Stimulated activated CD8-positive, alpha-beta memory T cell treated with anti-CD3 and anti-CD28 coated beads, Interleukin-7, amount 100 ng/mL, for 48 hours (primary cell): Measurements from ENCODE around the gene POLD2.
A peak's percentile ranks its signal among the peaks of the same experiment; 100 is the strongest.

Experiments used
- DNase-seq, 2 donors: peaks; one replicate each; pipeline ENCODE4 v3.0.0-alpha.2; 2020; ENCODE audit warnings: low read depth in 1 of 2; ENCODE audit errors: extremely low read depth in 1 of 2

POLD2 gene

DNA sequence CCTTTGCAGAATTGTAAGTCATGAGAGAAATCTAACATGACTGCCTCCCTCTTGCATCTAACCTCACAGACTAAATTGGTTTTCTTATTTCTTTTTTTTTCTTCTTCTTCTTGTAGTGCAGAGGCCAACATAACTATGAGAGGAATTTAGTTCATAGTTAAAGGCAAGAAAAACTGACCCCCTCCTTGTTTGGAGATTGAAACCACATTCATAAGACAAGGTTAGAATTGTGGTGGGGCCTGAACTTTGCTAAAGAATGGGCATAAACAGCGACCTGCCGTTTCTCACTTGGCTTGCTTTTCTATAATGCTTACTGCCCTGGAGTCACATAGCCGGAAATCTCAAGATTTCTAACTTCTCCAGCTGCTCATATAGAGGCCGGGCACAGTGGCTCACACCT lies 38.6 kb downstream of the POLD2 start:
- no peak for DNase-seq

DNA sequence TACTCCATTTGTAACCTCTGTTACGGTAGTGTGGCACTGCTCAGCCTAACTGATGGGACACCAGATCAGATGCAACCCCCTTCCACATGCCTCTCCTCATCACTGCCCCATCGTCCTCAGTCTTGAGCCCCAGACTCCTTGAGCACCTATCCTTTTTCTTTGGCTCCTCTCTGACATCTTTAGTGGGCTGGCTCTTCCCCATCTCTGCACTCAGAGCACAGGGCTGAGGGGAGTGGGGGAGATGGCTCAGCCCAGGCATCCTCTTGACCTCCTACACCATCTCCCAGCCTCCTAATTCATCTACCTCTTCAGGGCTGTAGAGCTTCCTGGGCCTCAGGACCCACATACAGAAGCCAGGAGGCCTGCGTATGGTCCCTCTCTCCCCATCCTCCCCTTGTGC lies 39.6 kb downstream of the POLD2 start:
- no peak for DNase-seq

DNA sequence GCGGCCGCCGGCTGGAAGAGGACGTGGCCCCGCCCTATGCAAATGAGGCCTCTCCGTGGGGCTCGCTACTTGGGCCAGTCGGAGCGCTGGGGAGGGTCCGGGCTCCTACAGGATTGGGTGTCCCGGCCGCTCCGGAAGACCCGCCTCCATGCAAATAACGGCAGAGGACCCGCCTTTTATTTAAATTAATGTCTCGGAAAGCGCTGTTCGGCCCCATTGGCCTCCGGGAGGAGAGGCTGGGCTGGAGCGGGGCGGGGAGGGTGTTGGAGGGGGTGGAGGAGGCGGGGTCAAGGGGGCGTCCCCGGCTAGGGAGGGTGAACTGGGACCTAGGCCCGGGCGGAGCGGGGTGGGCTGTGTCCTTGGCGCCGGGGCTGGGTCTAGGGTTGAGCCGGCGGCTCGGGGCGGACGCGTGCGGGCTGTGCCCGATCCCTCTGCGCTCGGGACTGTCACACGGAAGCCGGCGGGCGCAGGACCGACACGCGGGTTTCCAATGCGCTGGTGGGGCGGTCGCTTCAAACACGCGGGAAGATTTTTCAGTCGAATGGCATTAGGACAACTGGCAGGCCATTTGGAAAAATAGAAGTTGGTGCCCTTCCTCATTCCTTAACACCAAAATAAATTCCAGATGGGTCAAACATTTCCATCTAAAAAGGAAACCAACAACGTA lies 40.7 kb downstream of the POLD2 start:
- DNase-seq = peak; percentile 97 to 98

DNA sequence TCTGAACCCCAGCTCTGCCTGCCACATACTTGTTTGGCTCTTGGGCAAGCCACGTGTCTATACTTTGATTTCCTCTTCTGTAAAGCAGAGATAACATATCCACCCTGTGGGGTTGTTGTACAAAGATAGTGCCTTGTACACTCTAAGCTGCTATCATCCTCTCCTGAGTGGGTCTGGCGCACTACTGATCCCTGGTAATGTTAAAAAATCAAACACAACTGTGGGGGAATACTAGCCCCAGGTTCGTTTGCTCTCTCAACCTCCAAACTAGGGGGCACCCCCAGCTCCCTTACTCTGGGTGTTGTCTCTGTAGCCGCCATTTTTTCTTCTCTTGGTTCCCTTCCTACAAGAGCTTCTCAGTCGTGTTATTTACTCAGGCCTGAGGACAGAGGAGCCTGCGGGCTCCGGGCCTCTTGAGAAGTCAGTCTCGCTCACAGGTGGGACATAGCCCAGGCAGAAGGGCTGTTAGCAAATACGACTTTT lies 42.0 kb downstream of the POLD2 start:
- DNase-seq = no peak

DNA sequence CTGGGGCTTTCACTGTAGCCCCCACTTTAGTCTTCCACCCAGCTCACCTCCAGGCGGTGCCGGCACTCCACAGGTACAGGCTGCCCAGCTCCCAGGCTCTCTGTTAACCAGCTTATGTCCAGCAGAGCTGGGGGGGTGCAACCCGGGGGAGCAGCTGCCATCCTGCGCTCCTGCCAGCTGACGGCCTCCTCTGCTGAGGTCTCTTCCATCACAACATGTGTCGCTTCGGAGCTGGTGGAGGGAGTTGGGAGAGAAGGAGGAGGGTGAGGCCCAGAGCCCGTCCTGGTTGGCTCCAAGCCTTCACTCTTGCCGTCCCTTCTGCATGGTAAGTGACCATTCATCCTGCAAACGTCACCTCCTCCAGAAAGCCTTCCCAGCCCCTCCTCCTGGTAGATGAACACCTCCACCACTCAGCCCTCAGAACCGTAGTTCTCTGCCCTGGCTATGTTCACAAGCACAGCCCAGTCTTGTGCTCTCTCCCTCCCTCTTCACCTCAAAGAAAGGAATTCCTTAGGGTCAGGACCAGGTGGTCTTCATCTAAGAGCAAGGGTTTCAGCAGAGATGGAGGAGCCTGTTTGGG lies 42.6 kb downstream of the POLD2 start:
- DNase-seq = no peak

DNA sequence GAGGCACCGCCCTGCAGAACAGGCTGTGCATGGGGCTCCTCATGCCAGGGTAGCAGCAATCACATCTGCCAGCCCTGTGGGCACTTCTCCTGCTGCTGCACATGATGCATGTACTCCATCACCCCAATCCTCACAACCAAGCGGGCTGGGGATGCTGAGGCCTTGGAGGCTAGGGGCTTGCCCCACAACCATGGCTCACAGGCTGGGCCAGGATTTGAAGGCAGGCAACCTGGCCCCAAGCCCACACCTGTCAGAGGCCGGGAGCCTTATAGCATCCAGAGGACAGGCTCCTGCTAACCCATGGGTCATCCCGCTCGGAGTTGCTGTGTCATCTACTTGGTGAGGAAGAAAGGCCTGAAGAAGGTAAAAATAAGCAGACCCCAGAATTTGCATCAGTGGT lies 43.2 kb downstream of the POLD2 start:
- no peak for DNase-seq

DNA sequence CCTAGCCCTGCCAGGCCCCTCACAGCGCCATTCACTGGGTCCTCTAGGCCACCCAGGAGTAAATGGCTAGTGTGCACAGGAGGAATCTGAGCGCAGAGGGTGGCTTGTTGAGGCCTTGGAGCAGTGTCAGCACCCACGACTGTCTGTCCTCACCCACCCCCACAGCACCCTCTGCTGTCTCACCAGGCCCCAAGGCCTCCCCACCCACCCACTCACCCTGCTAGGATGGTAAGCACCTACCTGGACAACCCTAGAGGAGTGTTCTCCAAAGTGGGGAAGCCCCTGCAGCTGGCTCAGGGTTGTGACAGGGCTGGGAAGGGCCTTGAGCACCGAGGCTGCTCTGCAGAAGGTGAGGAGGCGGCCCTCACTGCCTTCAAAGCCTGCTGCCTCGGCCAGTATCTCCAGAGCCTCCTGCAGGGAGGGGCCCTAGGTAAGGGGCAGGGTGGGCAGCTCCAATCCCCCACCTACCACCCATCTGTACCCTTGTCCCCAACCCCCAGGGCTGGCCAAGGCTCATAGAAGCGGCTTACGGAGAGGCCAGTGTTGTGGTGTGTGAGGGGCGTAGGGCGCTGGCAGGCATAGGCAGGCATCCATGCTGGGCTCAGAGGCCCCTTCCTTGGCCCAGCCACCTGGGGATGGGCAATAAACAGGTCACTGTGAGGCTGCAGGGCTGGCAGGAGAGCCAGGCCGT lies 43.9 kb downstream of the POLD2 start:
- no peak for DNase-seq

DNA sequence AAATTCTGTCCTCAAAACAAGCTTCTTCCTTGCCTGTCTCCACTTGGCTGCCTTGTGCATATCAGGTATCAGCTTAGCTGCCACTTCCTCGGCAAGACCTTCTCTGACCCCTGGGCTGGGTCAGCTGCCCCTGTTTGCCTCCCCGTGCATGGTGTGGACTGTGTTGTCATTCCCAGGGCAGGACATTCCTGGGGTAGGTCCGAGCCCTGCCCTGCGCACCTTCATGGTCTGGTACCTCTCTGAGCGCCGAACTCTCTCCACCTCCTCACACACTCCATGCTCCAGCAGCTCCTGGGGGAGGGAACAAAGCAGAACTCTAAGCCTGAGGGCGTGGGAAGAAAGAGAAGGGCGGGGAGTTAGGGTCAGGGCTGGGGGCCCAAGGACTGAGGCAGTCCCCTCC lies 44.8 kb downstream of the POLD2 start:
- DNase-seq = no peak

DNA sequence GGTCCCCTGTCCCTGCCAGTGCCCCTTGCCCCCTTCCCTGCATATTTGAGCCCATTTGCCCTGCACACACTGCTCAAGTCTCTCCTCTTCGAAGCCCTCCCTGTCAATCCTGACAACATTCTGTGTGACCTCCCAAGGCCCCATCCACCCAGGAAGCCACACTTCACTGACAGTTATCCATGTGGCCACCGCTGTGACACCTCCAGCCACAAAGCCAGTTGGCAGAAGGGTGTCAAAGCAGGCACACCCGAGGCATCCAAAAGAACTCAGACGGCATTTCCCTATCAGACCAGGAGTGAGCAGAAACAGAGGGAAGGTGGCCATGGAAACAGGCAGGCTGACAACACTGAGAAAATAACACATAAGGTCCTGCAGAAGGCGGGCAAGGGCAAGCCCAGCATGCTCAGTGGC lies 45.7 kb downstream of the POLD2 start:
- DNase-seq = no peak

DNA sequence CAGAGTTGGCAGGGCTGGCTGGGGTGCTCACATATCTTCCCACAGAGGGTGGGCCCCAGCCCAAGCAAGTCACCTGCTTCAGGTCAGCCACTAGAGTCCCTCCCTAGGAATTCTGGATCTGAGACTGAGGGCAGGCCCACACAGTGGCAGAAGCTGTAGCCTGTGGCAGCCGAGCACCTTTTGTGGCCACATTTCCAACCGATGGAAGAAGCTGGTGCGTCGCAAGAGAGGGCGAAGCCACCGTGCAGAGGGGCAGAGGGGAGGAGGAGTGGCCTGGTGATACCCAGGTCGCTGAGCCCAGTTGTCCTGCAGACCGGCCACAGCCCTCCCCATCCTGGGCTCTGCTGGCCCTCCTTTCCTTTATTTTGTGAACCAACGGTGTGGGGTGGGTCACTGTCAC lies 46.3 kb downstream of the POLD2 start:
- DNase-seq = no peak

DNA sequence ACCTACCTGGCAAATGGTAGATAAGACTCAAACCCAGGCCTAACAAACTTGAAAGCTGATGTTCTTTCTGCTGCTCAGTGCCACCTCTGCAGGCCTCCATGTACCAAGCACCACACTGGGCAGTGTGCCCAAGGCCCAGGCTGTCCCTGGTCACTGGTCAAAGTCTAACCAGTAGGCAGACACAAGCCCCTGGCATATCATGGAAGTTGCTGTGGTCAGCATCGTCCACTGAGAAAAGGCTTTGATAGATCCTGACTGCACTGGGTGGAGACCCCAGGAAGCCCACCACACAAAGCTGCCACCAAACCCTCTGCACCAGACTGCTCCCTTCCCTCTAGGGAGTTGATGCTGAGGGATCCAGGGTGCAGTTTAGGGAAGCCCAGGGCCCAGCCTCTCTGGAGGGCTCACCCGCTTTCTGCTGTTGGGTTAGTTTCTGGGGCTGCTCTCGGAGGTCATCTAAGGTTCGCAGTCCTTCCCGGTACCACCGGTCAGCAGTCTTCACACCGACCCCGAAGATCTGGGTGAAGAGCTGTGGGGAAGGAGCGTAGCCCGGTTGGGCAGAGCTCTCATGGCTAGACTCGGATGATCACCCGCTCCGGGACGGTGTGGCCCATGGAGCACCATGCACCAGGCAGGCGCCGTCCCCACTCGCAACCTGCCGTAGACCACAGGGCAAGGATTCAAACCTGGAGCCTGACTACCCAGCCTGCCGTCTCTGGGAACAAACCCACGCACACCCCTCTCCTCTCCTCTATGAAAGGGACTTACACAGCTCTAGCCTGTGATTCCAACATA lies 47.0 kb downstream of the POLD2 start:
- DNase-seq = no peak

DNA sequence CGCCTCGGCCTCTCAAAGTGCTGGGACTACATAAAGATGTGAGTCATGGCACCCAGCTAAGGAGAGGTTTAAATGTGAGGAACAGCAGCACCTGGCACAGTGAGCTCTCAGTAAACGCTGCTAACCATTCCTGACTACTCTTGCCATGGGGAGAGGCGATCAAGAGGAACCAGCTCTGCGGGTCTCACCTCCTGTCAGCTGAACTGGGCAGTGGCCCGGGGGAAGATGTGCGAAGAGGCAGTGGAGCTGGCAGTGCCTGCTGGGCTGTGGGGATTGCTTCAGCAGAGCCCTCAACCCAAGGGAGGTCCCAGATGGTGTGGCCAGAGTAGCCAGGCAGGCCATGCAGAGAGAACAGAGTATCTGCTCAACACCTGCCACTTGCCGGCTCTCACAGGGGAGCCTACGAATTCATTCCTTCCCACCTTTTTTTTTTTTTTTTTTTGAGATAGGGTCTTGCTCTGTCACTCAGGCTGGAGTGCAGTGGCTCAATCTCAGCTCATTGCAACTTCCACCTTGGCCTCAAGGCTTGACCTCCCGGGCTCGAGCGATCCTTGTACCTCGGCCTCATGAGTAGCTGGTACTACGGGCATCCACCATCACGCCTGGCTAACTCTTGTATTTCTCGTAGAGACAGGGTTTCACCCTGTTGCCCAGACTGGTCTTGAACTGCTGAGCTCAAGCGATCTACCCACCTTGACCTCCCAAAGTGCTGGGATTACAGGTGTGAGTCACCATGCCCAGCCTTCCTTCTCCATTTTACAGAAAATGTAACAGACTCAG lies 47.9 kb downstream of the POLD2 start:
- no peak for DNase-seq

DNA sequence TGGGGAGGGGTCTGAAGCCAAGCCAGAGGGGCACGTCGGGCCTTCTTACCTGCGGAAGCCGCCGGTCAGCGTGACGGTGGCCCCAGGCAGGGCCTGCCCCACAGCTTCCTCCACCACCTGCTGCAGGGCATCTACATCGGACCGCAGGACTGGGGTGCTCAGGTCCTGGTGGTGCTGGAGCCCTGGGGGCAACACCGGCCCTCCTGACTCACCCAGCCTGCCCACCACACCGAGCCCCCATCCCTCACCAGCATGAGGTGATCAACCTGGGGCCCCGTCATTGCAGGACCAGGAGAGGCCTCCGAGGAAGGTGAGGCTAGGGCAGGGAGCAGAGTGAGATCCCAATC lies 49.0 kb downstream of the POLD2 start:
- no peak for DNase-seq

DNA sequence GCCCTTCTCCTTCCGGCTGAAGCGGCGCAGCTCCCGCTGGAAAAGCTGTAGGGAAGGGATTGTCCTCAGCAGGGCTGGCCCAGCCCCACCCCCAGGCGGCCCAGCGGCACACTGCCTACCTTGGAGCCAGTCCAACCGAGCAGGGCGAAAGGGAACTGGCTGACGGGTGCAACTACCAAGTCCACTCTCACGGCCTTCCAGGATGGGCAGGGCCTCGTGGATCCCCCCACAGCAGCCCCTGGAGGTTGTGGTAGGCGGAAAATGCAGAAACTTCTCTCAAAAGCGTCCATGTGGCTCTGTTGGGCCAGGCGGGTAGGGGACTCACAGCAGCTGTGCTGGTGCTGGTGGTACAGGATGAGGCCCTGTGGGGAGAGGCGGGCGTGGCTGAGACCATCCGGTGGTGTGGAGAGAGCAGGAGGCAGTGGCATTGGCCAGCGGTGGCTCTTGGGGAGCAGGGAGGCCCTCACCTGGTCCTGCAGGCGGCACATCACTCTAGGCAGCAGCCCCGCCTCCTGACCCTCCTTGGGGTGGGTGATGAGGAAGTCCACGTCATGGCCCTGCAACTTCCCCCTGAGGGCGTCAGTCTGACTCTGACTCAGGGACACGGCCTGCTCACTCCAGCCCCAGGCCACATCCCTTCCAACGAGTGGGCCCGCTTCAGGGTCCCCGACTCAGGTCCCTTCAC lies 49.5 kb downstream of the POLD2 start:
- DNase-seq = peak; percentile 40 to 67

DNA sequence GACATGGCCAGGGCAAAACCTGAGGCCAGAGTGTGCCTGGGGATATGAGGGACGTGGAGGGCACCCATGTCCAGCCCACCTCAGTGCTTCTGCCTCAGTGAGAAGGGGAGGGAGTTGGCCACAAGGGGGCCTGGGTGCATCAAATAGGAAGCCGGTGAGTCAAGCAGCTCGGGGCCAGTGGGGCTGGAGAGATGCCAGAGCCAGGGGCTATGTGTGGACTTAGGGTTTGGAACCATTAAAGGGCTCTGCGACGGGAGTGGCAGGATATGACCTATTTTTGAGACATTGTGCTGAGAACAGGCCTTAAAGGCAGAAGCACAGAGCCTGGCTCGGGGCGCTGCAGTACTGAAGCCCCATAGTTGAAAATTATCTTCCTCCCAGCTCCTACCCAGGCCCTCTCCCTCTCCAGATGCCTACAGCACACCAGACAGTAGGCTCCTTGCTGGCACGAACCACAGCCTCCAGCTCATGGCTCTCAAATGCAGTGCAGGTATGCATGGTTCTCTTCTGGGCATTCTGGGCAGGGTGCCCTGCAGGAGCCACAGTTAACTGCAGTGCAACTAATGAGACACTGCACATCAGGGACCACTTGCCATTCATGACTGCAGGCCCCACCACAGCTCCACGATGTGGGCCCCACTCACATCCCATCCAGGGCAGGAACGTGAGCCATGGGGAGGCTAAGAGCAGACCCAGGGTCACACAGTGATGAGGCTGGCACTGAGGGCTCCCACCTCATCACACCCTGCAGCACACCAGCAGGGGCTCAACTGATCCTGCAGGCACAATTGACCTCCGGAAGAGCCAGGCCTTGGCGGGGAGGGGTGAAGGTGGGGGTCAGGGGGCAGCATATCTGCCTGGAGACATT lies 50.8 kb downstream of the POLD2 start:
- DNase-seq = peak in 1 of 2 donors; percentile 35

DNA sequence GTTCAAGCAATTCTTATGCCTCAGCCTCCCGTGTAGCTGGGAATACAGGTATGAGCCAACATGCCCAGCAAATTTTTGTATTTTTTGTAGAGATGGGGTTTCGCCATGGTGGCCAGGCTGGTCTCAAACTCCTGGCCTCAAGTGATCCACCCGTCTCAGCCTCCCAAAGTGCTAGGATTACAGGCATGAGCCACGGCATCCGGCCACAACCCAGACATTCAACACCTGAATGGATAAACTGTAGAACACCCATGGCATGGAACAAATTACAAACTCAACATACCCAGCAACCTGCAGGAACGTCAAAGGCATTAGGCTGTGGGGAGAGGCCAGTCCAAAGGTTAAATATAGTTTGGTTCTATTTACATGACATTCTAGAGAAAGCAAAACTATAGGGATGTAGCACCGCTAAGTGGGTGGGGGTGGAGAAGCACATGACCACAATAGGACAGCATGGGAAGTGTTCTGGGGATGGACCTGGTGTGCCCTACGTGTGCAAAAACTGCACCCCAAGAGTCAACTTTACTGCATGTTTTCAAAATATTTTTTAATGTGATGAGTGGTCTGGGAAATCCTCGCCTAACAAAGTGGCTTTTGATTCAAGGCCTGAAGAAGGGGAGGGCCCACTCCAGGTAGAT lies 51.5 kb downstream of the POLD2 start:
- no peak for DNase-seq

DNA sequence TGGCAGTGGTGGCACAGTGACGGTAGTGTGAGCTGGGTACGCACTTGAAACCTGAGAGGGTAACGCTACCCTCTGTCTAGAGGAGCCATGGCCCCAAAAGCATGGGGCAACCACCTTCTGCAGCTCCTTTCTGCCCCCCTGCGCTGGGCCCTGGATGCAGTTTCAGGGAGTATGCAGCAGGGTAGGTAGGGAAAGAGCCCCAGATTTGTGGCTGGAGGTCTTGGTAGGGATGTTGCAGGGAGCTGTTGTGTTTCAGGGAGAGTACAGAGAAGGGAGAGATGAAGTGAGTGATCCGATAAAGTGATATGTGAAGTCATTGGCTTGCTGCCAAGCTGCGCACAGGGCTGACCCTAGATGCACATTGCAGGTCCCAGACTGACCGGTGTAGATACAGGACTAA lies 55.3 kb downstream of the POLD2 start:
- DNase-seq = no peak

DNA sequence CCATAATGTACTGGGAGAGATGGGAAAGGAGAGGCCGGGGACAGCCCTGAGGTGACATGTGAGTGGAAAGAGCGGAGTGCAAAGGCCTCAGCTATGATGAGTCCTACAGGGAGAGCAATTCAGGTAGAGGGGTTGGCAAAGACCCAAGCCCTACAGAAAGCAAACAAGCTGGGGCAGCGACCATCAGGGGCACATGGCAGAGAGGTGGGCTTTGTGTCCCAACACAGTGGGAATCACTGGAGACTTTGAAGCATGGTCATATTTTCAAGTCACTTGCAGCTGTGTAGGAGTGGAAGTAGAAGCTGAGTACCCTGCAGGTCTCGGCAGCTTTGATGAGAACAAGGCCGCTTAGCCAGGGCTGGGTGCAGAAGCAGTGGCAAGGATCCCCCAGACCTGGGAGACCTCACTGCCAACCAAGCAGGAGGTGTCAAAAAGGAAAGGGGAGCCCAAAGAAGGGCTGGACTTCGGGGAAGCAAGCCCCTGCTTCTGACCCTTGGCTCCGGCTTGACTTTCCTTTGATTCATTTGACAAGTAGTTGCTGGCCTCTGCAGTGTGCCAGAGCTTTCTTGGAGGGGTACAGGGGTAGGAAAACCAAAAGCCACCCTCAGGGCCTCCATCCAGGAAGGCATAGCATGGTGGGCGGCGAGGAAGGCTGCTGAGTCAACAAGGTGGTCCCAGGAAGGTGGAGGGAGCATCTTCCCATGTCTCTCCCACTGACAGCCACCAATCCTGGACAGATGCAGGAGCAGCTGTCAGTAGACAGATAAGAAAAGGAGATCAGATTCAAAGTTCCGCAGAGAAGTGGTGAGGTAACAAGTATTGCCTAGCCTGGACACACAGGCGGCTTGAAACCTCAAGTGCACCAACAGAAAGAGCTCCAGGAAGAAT lies 56.0 kb downstream of the POLD2 start:
- no peak for DNase-seq
